K562 (cell line): ENCODE measurements around the gene SLC6A6. TPM values are rescaled to one million over a fixed set of nuclear protein-coding genes. Genes with fewer than 3 reads are reported as not detected.
A peak's percentile ranks its signal among the peaks of the same experiment; 100 is the strongest.

Experiments
- ATF1 ChIP-seq, 2 experiments: fragments of 450-650 bp in 1 of 2; IDR thresholded peaks; 2 replicates each; pipeline ENCODE4 v1.6.1; 2016; ENCODE audit warnings: missing compliant biosample characterization in 1 of 2, missing genetic modification characterization in 1 of 2
- ATF7 ChIP-seq: fragments of 450-650 bp; IDR thresholded peaks from 2 replicates; pipeline ENCODE4 v1.7.1; 2014; ENCODE audit warnings: mild to moderate bottlenecking, moderate library complexity
- CBX8 ChIP-seq: fragments of 200-600 bp; sonication (generic); IDR thresholded peaks from 2 replicates; pipeline ENCODE4 v1.6.1; 2012; ENCODE audit warnings: borderline replicate concordance, mixed run types, low read depth, mild to moderate bottlenecking, moderate library complexity, mixed read lengths, low read length, control low read depth, inconsistent platforms; ENCODE audit not compliant: poor library complexity, severe bottlenecking; ENCODE audit errors: extremely low read depth
- CEBPB ChIP-seq: fragments of 450-650 bp; IDR thresholded peaks from 2 replicates; pipeline ENCODE4 v1.6.1; 2016; ENCODE audit warnings: missing genetic modification characterization, missing compliant biosample characterization
- CREM ChIP-seq: IDR thresholded peaks from 2 replicates; pipeline ENCODE4 v1.6.1; 2014; ENCODE audit warnings: antibody characterized with exemption, low read depth
- FOXK1 ChIP-seq: sonication (generic); formaldehyde crosslinking; IDR thresholded peaks from 2 replicates; pipeline ENCODE4 v1.8.0; 2022; ENCODE audit warnings: missing genetic modification reagents, mild to moderate bottlenecking, borderline replicate concordance
- FOXP1 ChIP-seq: sonication (generic); formaldehyde crosslinking; IDR thresholded peaks from 2 replicates; pipeline ENCODE4 v1.8.0; 2022; ENCODE audit warnings: mild to moderate bottlenecking, missing genetic modification reagents
- HOXB6 ChIP-seq: fragments of 250-450 bp; sonication (Bioruptor Pico); IDR thresholded peaks from 2 replicates; pipeline ENCODE4 v1.5.1; 2022; ENCODE audit warnings: mild to moderate bottlenecking, borderline replicate concordance
- JUND ChIP-seq, 2 experiments: IDR thresholded peaks; 2 replicates in 1 of 2; 3 replicates in 1 of 2; pipeline ENCODE4 v1.6.1; 2011; ENCODE audit warnings: borderline replicate concordance in 2 of 2, low read depth in 2 of 2, low read length in 2 of 2, improper control_type of control experiment in 1 of 2, missing biosample characterization in 1 of 2, missing genetic modification characterization in 1 of 2, missing genetic modification reagents in 1 of 2
- KLF6 ChIP-seq: fragments of 250-450 bp; sonication (Bioruptor Pico); IDR thresholded peaks from 2 replicates; pipeline ENCODE4 v1.4.0; 2020; ENCODE audit warnings: mild to moderate bottlenecking, moderate library complexity, borderline replicate concordance
- NR2C2 ChIP-seq, 2 experiments: fragments of 200-800 bp in 1 of 2; sonication (Bioruptor generic) in 1 of 2; sonication (generic) in 1 of 2; formaldehyde crosslinking in 1 of 2; IDR thresholded peaks; 2 replicates each; pipeline versions ENCODE4 v1.6.1 to v1.8.0; 2016 to 2022; ENCODE audit warnings: mild to moderate bottlenecking in 1 of 2, missing compliant biosample characterization in 1 of 2, missing genetic modification characterization in 1 of 2, missing genetic modification reagents in 1 of 2
- SRSF9 ChIP-seq: fragments of 200-400 bp; formaldehyde crosslinking; IDR thresholded peaks from 2 replicates; pipeline ENCODE4 v1.6.1; 2017; ENCODE audit warnings: low read depth, low read length, borderline replicate concordance
- THRAP3 ChIP-seq: fragments of 450-650 bp; IDR thresholded peaks from 2 replicates; pipeline ENCODE4 v1.6.1; 2016; ENCODE audit warnings: mild to moderate bottlenecking, inconsistent platforms, borderline replicate concordance
- TOE1 ChIP-seq, 2 experiments: fragments of 450-650 bp in 1 of 2; sonication (generic) in 1 of 2; formaldehyde crosslinking in 1 of 2; IDR thresholded peaks; 2 replicates each; pipeline versions ENCODE4 v1.7.1 to v1.8.0; 2016 to 2022; ENCODE audit warnings: borderline replicate concordance in 2 of 2, mild to moderate bottlenecking in 2 of 2, antibody characterized with exemption in 1 of 2, inconsistent platforms in 1 of 2, low read depth in 1 of 2, missing genetic modification reagents in 1 of 2, moderate library complexity in 1 of 2
- TRIM28 ChIP-seq: fragments of 450-650 bp; IDR thresholded peaks from 2 replicates; pipeline ENCODE4 v1.6.1; 2017
- YBX1 ChIP-seq: fragments of 450-650 bp; IDR thresholded peaks from 2 replicates; pipeline ENCODE4 v1.7.1; 2016; ENCODE audit warnings: mild to moderate bottlenecking
- ZNF140 ChIP-seq: fragments of 250-450 bp; sonication (Bioruptor Pico); IDR thresholded peaks from 2 replicates; pipeline ENCODE4 v1.8.0; 2021; ENCODE audit warnings: moderate library complexity, mild to moderate bottlenecking, inconsistent platforms
- ZNF174 ChIP-seq: fragments of 250-450 bp; sonication (Bioruptor Pico); IDR thresholded peaks from 2 replicates; pipeline ENCODE4 v1.4.0; 2020; ENCODE audit warnings: mild to moderate bottlenecking
- ZNF384 ChIP-seq: IDR thresholded peaks from 2 replicates; pipeline ENCODE4 v1.6.1; 2012; ENCODE audit warnings: low read depth, low read length, improper control_type of control experiment
- ZNF778 ChIP-seq: fragments of 450-650 bp; formaldehyde crosslinking; IDR thresholded peaks from 2 replicates; pipeline ENCODE4 v1.4.0; 2020; ENCODE audit warnings: mild to moderate bottlenecking, moderate library complexity
- polyA plus RNA-seq, 8 experiments: library from polyadenylated mRNA; depleted of rRNA in 4 of 8; stranded (reverse) in 5 of 8; unstranded in 3 of 8; fragments of >200 nt; fragmentation: Nextera tagmentation in 2 of 8; fragmentation: Illumina TruSeq in 1 of 8; extraction: Ambion mirVana in 2 of 8; extraction: Trizol in 1 of 8; gene quantifications; 2 replicates each; pipeline versions ENCODE4 v1.2.1 to v1.2.3, GENCODE V29; 2011 to 2014; ENCODE audit warnings: inconsistent platforms in 1 of 8, missing spikeins in 1 of 8
- total RNA-seq, 7 experiments: library from RNA; depleted of rRNA in 6 of 7; stranded (reverse); fragments of >200 nt in 6 of 7; fragmentation: Illumina TruSeq in 2 of 7; extraction: Trizol in 2 of 7; gene quantifications; 2 replicates each; pipeline versions ENCODE4 v1.2.1 to v1.2.3, GENCODE V29; 2011 to 2021; ENCODE audit warnings: low replicate concordance in 1 of 7
- TF ChIP-seq, protein P1 (sequence below): fragments of 450-650 bp; IDR thresholded peaks from 2 replicates; pipeline ENCODE4 v1.7.0; 2016; ENCODE audit warnings: borderline replicate concordance
- TF ChIP-seq, protein P2 (sequence below): sonication (generic); formaldehyde crosslinking; IDR thresholded peaks from 2 replicates; pipeline ENCODE4 v1.8.0; 2022; ENCODE audit warnings: mild to moderate bottlenecking, missing genetic modification reagents
- TF ChIP-seq, protein P3 (sequence below): sonication (generic); formaldehyde crosslinking; IDR thresholded peaks from 2 replicates; pipeline ENCODE4 v1.8.0; 2022; ENCODE audit warnings: mild to moderate bottlenecking, missing genetic modification reagents
- TF ChIP-seq, protein P4 (sequence below): fragments of 250-450 bp; sonication (Bioruptor Pico); IDR thresholded peaks from 2 replicates; pipeline ENCODE4 v1.8.0; 2022; ENCODE audit warnings: moderate library complexity, mild to moderate bottlenecking, inconsistent platforms

Gene SLC6A6
- total and polyA plus RNA-seq, 9 of the 15 experiments (the other 6 are each of a cell fraction or from before 2014, with no cell fraction given) = 12.3 to 203 (median 93.2) TPM

DNA sequence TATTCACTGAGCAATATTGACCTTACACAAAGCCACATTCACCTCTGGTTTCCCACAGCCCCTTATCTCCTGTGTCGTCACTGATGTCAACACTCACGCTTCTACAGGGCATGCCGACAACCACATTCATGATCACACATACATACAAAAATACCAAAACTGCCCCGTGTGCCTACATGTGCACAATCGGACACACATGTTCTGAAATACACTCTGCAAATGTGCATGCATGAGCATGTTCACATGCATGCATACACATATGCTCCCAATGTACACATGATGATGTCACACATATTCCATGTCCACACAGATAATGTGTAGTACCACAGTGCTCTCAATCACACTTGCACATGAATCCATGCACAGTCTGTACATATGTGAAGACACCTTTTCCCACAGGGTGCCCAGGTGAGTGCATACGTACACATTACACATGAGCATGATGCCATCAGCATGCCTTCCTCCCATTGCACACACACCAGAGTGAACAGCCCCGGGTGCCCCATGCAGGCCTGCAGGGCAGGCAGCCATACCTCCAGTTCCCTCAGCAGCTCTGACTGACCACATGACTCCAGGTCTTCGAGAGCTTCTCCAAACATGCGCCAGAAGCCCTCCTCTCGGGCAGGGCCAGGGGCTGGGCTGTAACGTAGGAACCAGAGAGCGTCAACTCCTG lies 100.8 kb downstream of the SLC6A6 start (continued):
- no peak for TF ChIP-seq TOE1 (IDR thresholded peaks at IDR 0.05; ENCODE audit: borderline replicate concordance)
- TF ChIP-seq TOE1 (CRISPR knock-in tag; IDR thresholded peaks at IDR 0.05; ENCODE audit: borderline replicate concordance, low read depth) = peak; percentile 52; the same call in 1 of the 2 replicates
- TF ChIP-seq, protein P1, sequence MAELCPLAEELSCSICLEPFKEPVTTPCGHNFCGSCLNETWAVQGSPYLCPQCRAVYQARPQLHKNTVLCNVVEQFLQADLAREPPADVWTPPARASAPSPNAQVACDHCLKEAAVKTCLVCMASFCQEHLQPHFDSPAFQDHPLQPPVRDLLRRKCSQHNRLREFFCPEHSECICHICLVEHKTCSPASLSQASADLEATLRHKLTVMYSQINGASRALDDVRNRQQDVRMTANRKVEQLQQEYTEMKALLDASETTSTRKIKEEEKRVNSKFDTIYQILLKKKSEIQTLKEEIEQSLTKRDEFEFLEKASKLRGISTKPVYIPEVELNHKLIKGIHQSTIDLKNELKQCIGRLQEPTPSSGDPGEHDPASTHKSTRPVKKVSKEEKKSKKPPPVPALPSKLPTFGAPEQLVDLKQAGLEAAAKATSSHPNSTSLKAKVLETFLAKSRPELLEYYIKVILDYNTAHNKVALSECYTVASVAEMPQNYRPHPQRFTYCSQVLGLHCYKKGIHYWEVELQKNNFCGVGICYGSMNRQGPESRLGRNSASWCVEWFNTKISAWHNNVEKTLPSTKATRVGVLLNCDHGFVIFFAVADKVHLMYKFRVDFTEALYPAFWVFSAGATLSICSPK = no peak
- peak; percentile 55 for TF ChIP-seq CEBPB
- TF ChIP-seq, protein P2, sequence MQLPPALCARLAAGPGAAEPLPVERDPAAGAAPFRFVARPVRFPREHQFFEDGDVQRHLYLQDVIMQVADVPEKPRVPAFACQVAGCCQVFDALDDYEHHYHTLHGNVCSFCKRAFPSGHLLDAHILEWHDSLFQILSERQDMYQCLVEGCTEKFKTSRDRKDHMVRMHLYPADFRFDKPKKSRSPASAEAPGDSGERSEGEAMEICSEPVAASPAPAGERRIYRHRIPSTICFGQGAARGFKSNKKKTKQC (CRISPR knock-in tag) = no peak
- peak; percentile 87 for TF ChIP-seq CREM
- TF ChIP-seq ZNF140 (CRISPR knock-in tag) = no peak
- TF ChIP-seq, protein P3, sequence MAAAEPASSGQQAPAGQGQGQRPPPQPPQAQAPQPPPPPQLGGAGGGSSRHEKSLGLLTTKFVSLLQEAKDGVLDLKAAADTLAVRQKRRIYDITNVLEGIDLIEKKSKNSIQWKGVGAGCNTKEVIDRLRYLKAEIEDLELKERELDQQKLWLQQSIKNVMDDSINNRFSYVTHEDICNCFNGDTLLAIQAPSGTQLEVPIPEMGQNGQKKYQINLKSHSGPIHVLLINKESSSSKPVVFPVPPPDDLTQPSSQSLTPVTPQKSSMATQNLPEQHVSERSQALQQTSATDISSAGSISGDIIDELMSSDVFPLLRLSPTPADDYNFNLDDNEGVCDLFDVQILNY = peak; percentile 79; the same call in 1 of the 2 replicates
- no peak for TF ChIP-seq FOXK1 (CRISPR knock-in tag)
- no peak for TF ChIP-seq THRAP3
- TF ChIP-seq ZNF778 (CRISPR knock-in tag) = no peak
- no peak for TF ChIP-seq KLF6 (CRISPR knock-in tag)
- TF ChIP-seq HOXB6 (CRISPR knock-in tag) = no peak
- TF ChIP-seq ZNF174 (CRISPR knock-in tag) = no peak
- no peak for TF ChIP-seq ATF1 (CRISPR knock-in tag; IDR thresholded peaks at IDR 0.05)
- TF ChIP-seq ATF1 (tag; IDR thresholded peaks at IDR 0.05) = peak; percentile 85
- TF ChIP-seq NR2C2 (CRISPR knock-in tag; IDR thresholded peaks at IDR 0.05) = peak; percentile 57; the same call in 1 of the 2 replicates
- TF ChIP-seq NR2C2 (tag; IDR thresholded peaks at IDR 0.05) = no peak
- 0 out of 2 replicates have a peak, but pooled peaks have one; percentile 51 for TF ChIP-seq FOXP1
- no peak for TF ChIP-seq TRIM28
- no peak; the same call in 1 of the 2 replicates for TF ChIP-seq ATF7
- no peak for TF ChIP-seq ZNF384
- TF ChIP-seq, protein P4, sequence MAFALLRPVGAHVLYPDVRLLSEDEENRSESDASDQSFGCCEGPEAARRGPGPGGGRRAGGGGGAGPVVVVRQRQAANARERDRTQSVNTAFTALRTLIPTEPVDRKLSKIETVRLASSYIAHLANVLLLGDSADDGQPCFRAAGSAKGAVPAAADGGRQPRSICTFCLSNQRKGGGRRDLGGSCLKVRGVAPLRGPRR (CRISPR knock-in tag) = no peak
- no peak for TF ChIP-seq YBX1
- no peak for TF ChIP-seq CBX8
- TF ChIP-seq JUND (IDR thresholded peaks at IDR 0.05; ENCODE audit: borderline replicate concordance, low read depth, low read length) = 0 out of 2 replicates have a peak, but pooled peaks have one; percentile 17
- TF ChIP-seq JUND (tag; IDR thresholded peaks at IDR 0.05; ENCODE audit: borderline replicate concordance, low read depth, low read length) = no peak
- TF ChIP-seq SRSF9 = no peak
